ENCODE measurements around the gene SCAMP1.
"Not testable (repeated sequence)": the region's sequence is repeated elsewhere in the genome, so short reads cannot be mapped to it uniquely, and the experiment has no call there.

The SCAMP1 gene

DNA sequence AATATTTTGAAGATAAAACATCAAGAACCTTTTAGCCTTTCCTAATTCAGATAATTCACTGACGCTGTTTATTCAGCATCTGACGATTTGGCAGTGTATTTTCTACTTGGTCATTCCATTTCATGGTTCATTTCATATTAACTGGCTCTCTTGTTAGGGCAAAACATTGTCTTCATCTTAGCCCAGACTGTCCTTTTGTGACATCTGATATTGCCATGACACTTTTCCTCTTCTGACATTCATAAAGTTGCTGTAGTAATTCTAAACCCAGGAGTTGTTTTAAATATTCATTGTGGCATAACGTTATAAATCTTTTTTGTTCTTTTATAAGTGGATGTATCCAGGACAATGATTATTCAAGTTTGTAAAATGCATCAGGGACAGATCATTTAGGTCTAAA is 1.8 kb downstream of the SCAMP1 start:
- no peak for DNase-seq

DNA sequence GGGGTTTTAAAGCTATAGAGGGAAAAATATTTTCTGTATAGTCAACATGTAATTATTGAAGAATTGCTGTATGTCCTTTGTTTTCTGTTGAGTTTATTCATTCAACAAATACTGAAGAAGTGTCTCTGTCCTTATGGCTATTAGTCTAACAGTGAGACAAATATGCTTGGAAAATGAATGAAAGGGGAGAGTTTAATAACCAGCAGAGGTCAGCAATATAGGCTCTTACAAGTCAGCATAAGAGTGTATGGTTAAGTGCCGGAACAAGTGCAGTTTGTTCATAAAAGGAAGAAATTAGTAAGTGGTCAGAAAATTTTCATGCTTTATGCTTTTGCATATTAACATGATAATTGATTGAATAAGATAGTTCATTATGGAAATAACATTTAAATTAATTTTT is 3.6 kb downstream of the SCAMP1 start:
- DNase-seq = no peak

GRCh38 chr5:78367318-78367991 is 7.0 kb downstream of the SCAMP1 start:
- DNase-seq = no peak

DNA sequence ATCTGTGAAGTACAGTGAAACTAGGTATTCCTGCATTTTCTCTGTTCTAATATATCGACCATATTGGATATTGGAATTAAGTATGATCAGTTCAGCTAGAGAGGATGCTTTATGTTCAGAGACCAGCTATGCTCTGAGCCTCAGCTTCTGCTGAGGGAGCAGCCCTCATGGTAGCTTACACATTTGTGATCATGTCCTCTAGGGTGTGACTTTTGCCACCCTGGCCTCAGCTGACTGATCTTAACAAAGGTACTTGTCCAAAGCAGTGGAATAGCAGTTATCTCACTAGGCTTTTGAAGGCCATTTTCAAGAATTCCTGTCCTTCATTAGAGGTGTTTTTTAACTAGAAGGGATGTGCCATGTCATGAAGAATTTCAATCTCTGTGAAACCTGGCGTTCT is 9.3 kb downstream of the SCAMP1 start:
- DNase-seq = no peak

GRCh38 chr5:78373231-78373630 is 12.8 kb downstream of the SCAMP1 start:
- DNase-seq = no peak

DNA sequence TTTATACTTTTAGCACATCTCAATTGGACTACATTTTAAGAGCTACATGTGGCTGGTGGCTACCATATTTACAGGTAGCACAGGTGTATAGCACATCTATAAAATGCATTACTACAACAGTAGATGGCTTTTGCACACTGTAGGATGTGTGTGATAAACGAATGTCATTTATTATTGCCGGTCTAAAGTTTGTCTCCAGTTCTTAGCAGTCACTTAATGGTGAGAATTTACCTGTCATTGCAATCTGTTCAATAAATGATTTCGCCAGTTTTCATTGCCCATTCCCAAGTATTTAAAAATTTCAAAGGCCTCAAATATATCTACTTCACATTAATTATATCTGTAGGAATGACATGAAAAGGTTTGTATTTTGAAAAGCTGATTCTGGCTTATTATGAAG is 15.9 kb downstream of the SCAMP1 start:
- no peak for DNase-seq

DNA sequence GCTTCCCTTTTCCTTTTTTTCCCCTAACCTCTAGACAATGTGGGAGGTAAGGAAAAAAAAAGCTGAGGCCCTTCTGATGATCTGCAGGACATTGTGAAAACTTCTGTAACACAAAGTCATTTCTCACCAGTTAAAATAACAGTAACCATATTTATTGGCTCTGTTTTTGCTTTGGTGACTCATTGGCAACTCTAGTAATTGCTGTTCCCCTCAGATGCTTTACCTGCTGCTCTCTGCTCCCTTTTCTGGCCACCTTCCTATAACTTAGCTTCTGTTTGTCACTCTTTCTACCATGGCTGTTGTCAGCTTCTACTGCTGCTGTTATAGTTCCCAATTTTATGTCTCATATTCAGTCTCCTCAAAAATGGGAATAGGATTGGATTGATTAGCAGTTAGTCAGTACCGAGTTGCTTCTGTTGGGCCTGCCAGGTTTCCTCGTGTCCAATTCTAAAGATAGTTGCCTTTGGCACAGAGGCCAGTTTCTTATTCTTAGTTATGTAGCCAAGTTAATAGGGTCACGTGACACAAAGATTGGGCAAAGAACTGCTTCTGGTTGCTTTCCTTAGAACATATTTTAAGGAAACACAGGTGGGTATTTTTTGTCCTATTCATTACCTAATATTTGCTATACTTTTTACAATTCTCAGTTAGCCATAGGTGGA is 16.8 kb downstream of the SCAMP1 start:
- no peak for DNase-seq

GRCh38 chr5:78377718-78378105 is 17.3 kb downstream of the SCAMP1 start:
- DNase-seq = no peak

DNA sequence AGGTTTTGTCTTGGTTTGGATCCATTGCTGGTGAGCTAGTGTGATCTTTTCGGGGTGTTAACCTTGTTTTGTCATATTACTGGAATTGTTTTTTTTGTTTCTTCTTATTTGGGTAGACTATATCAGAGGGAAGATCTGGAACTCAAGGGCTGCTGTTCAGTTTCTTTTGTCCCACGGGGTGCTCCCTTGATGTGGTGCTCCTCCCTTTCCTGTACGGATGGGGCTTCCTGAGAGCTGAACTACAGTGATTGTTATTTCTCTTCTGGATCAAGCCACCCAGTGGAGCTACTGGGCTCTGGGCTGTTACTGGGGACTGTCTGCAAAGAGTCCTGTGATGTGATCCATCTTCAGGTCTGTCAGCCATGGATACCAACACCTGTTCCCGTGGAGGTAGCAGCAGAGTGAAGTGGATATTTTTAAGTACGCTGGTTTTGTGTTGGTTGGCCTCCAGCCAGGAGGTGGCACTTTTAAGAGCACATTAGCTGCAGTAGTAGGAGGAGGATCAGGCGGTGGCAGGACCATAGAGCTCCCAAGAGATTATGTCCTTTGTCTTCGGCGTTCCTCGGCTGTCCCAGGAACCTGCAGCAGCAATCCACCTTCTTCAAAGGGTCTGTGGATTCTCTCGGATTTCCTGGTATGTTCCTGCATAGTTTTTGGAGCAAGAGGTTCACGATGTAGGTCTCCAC is 27.2 kb downstream of the SCAMP1 start:
- no peak for DNase-seq

DNA sequence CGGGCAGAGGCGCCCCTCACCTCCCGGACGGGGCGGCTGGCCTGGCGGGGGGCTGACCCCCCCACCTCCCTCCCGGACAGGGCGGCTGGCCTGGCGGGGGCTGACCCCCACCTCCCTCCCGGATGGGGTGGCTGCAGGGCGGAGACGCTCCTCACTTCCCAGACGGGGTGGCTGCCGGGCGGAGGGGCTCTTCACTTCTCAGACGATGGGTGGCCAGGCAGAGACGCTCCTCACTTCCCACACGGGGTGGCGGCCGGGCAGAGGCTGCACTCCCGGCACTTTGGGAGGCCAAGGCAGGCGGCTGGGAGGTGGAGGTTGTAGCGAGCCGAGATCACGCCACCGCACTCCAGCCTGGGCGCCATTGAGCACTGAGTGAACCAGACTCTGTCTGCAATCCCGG is 30.9 kb downstream of the SCAMP1 start:
- not testable (repeated sequence) for DNase-seq

- DNase-seq = no peak
Measured at GRCh38 chr5:78397831-78398230, 37.4 kb downstream of the SCAMP1 start.

DNA sequence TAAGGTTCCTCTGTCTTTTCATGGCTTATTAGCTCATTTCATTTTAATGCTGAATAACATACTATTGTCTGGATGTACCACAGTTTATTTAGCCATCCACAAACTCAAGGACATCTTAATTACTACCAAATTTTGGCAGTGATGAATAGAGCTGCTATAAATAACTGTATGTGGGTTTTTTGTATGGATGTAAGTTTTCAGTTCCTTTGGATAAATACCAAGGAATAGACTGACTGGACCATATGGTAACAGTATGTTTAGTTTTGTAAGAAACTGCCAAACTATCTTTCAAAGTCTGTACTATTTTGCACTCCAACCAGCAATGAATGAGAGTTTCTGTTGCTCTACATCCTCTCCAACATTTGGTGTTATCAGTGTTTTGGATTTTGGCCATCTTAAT is 38.7 kb downstream of the SCAMP1 start:
- peak; percentile 81 for DNase-seq

GRCh38 chr5:78404682-78405293 is 44.4 kb downstream of the SCAMP1 start:
- no peak for DNase-seq

DNA sequence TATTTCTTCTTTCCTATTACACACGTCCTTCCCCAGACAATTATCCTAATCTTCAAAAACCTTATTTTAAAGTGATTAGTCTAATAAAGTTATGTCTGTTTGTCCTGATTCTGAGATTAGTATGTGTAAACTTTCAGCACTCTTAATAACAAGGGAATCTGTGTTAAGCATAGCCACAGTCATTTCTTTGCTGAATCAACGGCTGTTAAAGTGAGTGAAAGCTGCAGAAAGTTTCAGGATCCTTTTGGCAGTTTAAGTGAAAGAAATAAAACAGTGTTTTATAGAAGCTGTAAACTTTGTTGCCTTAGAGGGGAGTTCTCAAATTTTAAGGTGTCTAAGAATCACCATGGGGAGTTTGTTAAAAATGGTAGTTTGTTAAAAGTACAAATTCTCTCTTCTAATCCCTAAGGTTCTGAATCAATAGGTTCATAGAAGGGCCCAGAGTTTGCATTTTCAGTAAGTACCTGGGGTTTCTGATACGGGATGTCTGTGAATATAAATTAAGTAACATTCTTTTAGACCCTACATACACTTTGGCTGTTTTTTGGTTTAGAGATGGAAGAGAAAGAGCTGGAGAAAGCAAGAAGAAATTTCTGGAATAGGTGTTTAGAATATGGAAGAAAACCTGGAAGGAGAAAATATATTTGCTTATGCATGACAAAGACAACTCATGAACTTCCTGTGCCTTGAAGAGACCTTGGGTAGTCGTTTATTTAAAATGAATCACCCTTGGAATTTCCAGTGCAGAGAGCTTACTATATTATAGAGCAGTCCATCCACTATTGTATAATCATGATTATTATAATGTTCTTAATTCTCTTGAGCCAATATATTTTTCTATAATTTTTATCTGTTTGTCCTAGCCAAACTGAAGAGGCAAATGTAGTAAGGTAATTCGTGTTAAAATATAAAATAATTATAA is 45.7 kb downstream of the SCAMP1 start:
- DNase-seq = no peak

DNA sequence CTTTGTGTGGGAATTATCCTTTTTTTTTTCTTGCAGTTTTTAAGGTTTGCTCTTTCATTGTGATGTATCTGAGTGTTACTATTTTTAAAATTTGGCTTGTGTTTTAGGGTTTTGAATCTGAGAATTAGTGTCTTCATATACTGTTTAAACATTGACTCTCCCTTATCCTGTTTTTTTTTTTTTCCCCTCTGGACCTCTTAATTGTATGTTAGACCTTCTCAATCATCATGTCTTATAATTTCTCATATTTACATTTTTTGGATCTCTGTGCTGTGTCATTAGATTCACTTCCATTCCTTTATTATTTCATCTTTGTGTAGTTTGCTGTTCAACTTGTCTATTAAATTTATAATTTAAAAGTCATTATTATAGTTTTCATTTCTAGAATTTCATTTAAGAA is 47.0 kb downstream of the SCAMP1 start:
- DNase-seq = no peak

DNA sequence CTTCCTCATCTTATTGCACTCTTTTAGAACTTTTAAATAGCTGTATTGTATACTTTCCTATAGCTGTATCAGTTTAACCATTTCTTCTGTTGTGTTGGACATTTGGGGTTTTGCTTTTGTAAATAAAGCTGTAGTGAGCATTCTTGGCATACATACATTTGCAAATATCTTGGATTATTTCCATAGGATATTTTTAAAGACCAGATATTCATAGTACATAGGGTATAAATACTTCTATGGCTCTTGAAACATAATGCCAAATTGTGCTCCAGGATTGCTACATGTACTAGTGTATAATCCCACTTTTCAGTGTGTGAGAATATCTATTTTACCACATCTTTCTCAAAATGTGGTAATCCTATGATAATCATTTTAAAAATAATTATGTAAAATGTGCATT is 51.2 kb downstream of the SCAMP1 start:
- DNase-seq = no peak

DNA sequence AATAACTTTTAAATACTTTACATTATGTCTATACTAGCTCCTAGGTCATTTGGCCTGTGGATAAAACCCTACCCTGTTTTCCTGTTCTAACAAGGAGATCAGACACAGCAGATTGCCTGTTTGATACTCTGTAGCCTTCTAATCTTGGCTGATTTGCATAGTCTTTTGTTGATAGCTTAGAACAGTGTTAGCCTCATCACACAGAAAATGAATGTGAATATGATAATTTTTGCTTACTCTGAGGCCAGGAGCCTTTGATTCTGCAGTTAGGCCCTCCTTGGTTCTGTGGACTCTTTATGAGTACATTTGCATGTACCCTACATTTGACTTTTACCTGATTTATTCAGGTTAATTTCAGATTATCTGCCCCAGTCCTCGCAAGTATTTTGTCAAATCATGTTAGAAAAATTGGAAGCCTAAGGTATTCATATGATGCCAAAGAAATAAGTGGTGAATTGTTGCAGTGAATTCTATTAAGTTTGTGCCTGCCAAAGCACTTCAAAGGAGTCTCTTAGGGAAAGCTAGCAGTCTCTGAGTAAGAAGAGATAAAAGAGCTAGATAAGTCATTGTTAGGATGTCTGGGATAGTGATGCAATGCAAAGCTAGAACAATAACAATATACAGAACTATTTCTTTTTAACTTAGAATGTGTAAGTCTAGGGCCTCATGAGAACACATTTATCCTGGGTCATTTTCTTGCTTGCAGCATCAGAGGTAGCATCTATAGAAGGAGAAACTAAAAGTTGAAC is 56.4 kb downstream of the SCAMP1 start:
- no peak for DNase-seq

DNA sequence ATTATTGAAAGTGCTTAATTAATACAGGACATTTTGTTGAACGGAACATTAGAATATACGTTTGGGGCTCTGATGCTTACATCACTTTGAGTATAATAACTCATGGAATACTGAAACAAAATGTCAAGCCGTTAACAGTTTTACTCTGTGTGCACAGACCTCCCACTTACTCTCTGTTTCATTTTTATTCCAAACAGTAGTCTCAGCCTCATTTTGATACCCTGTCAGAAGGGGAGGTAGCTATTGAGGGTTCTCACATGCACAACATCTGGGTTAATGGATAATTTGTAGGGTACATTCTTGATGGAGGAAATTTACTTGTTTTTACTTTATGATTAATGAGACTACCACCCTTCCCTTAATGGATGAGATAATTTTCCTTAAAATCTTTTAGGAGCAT is 59.0 kb downstream of the SCAMP1 start:
- no peak for DNase-seq

GRCh38 chr5:78420548-78420947 is 60.1 kb downstream of the SCAMP1 start:
- no peak for DNase-seq

- no peak for DNase-seq
Measured at GRCh38 chr5:78424665-78425064, 64.2 kb downstream of the SCAMP1 start.

DNA sequence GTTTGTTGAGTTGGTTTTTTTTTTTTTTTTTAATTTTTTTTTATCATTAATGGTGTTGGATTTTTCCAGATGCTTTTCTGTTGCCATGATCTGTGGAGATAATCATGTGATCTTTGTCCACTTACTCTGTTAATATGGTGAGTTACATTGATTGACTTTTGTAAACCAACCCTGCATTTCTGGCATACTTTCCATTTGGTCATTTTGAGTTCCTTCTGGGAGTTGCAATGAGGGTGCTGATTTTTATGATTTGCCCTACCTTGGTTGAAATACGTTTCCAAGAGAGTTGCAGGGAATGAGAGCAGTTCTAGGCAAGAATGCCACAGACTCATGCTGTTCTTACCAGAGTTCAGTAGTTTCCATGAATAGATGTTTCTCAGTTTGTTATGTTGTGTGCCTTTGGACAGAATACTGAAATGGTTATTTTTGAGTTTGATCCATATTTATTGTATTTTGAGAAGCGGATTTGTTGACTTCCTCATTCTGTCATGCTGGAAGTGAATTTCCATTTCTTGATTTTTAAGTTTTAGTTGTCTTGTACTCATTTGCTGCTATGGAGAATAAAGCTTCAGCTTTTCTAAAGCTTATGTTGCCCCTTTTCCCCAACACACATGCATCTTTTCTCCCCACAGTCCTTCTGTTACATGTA is 69.0 kb downstream of the SCAMP1 start:
- no peak for DNase-seq

DNA sequence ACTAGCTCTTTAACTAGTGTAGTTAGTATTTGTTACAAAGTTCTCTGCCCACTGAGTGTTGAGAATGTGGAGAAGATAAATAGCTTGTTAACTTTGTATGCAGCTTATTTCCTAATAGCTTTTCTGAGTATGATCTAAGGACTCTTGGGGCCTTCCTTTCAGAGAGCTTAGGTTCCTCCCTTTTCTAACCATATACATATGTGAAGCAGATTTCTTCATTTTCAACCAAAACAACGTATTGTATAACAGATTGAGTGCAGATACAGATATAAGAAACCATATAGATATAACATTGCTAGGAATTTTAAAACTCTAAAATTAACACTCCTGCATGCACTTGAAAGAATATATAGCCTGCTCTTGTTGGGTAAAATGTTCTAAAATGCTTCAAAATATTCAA is 70.4 kb downstream of the SCAMP1 start:
- DNase-seq = no peak

Measured in NCI-H446 treated with DMSO at 0.1 percent for 48 hours (cell line).